Femur (tissue), 1 donor: ENCODE results near the gene SLC12A6.
"Not testable (repeated sequence)": the region's sequence is repeated elsewhere in the genome, so short reads cannot be mapped to it uniquely, and the experiment has no call there.

ENCODE experiments used
- DNase-seq: peaks from one replicate; pipeline ENCODE4 v3.0.0-alpha.2; 2017

The SLC12A6 gene

DNA sequence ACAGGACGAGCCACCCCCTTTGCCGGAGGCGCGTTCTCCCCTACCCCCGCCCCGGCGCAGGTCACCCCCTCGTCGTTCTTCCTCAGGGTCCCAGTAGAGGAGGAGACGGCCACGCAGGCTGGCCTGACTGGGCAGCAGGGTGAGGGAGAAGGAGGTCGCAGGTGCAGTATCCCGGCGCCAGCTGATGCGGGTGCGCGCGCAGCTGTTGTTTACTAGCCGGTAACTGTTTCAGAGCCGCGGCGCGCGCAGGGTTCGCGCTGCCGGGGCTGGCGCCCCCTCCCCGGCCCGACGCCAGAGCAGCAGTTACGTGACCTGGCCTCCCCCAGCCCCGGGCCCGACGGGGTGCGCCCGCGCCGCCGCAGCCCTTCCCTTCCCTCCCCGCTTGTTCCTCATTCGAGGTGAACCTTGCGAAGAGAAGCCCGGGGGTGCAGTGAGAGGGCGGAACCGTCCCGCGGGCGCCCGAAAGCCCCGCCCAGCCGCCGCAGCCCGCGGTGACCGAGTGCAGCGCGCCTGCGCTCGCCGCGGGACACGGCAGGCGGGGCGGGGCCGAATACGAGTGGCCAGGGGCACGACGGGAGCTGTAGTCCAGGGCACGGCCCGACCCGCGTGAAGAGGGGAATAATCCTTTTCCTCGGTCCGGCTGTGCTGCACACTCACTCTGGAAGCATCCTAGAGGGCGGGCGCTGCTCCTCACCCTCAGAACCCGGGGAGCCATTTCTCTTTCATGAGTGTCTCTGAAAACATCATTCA is at the start of gene SLC12A6:
Gene SLC12A6, minus strand, starts transcription at position 225 of the 750 bp plus-strand sequence. CDS start 1,101 bp downstream, outside the sequence.
- peak; percentile 93 for DNase-seq

DNA sequence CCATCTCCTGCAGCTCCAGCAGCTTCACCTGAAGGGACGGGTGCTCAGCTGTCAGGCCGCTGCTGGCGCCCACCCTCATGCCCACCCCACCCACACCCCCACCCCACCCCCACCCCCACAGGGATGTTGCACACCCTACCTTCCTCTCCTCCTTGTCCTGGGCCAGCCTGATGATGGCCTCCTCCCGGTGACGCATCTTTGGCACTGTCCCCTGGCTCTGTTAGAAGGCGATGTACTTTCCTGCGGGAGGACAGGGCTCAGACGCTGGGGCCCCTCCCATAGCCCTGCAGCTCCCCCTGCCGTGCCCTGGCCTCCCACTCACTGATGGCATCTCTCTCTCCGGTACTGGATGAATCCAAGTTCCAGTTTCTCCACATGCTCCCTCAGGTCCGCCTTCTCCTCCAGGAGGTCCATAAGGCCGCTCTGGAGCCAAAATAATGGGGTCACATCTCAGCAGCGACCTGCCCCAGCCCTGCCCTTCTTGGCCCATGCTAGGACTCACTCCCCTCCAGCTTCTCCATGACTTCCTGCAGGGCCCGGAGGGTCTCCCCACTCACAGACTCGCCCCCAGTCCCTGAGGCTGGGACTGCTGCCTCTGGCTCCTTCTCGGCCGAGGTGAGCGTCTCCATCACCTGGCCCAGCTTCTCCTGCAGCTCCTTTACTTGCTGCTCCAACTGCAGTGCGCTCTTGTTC is 44.4 kb upstream of the SLC12A6 start:
- not testable (repeated sequence) for DNase-seq

DNA sequence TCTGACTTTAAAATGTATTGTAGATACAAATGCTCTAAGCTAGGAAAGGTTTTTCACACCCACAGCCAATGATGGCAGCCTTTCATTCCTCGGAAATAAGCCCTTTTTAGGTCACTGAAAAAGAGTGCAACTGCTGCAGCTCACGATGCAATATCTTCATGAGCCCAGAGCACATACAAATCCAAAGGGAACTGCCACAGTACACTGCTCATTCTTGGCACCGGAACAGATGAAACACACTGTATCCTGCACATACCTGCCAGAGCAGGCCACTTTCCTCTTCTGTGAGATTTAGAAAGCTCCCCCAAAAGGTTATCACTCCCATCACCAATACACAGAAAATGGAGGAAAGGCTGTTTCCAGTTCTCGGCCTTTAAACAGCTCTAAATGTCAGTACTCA is 42.9 kb upstream of the SLC12A6 start:
- not testable (repeated sequence) for DNase-seq

DNA sequence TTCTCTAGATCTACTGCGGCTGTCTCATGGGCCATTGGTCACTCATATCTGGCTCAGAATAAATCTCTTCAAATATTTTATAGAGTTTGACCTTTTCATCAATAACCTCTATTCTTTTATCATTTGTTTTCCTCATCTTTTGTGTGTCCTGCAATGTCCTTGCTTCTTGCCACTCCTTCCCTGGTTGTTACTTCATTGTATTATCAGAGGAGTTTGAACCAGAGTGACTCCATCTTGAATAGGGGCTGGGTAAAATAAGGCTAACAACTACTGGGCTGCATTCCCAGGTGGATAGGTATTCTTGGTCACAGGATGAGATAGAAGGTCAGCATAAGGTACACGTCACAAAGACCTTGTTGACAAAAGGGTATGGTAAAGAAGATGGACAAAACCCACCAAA is 39.3 kb upstream of the SLC12A6 start:
- DNase-seq: no peak

DNA sequence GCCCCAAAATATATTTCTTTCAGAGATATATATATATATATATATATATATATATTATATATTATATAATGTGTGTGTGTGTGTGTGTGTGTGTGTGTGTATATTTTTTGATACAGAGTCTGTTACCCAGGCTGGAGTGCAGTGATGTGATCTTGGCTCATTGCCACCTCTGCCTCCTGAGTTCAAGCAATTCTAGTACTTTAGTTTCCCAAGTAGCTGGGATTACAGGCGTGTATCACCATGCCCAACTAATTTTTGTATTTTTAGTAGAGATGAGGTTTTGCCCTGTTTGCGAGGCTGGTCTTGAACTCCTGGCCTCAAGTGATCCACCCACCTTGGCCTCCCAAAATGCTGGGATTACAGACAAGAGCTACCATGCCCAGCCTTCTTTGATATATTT is 38.0 kb upstream of the SLC12A6 start:
- not testable (repeated sequence) for DNase-seq

DNA sequence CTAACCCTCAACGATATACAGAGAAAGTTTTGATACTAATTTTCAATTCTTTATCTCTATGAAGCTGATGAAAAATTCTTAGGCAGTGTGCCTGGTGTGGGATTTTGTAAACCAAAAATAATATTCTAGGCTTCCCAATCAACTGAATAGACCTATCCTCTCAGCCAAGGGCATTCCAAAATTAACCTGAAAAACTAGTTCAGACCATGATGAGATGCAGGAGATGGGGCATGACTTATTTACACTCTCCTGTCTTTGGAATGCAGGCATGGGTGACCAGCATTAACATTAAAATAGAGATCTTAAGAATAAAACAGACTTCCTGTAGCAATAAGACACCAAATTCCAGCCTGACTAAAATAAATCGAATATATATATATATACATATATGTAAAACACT is 37.2 kb upstream of the SLC12A6 start:
- DNase-seq: no peak

DNA sequence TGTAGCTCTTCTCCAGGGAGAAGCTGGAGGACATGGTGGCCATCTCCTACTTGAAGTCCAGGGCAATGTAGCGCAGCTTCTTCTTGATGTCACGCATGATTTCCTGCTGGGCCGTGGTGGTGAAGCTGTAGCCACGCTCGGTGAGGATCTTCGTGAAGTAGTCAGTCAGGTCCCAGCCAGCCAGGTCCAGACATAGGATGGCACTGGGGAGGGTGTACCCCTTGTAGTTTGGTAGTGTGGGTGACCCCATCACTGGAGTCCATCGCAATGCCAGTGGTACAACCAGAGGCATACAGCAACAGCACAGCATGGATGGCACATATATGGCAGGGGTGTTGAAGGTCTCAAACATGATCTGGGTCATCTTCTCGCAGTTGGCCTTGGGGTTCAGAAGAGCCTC is 36.4 kb upstream of the SLC12A6 start:
- DNase-seq: no peak

DNA sequence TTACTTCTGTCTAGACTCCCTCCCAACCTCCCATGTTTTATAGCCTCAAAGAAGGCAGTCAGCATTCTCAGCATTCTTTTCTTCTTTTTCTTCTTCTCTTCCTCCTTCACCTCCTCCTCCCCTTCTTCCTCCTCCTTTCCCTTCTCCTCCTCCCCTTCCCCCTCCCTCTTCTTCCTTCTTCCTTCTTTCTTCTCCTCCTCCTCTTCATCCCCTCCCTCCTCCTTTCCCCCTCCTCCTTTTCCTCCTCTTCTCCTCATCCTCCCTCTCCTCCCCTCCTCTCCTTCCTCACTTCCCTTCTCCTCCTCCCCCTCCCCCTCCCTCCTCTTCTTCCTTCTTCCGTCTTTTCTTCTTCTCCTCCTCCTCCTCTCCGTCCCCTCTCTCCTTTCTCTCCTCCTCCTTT is 33.1 kb upstream of the SLC12A6 start:
- DNase-seq: no peak

DNA sequence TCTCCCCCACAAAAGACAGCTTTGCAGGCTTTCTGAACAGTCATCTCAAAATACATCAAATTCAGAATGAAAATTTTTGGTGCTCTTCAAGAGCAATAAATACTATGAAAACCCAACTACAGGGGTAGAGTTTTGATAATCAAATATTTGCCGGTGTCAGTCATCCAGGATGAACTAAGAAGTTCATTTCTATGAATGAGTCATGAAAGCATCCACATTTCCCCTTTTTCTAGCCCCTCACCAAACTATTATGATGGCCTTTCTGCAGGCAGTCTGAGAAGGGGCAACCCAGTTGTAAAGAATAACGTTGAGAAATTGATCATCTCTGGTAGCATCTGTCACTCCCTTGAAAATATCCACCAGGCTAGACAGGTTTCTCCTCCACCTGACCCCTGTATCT is 32.5 kb upstream of the SLC12A6 start:
- no peak for DNase-seq

DNA sequence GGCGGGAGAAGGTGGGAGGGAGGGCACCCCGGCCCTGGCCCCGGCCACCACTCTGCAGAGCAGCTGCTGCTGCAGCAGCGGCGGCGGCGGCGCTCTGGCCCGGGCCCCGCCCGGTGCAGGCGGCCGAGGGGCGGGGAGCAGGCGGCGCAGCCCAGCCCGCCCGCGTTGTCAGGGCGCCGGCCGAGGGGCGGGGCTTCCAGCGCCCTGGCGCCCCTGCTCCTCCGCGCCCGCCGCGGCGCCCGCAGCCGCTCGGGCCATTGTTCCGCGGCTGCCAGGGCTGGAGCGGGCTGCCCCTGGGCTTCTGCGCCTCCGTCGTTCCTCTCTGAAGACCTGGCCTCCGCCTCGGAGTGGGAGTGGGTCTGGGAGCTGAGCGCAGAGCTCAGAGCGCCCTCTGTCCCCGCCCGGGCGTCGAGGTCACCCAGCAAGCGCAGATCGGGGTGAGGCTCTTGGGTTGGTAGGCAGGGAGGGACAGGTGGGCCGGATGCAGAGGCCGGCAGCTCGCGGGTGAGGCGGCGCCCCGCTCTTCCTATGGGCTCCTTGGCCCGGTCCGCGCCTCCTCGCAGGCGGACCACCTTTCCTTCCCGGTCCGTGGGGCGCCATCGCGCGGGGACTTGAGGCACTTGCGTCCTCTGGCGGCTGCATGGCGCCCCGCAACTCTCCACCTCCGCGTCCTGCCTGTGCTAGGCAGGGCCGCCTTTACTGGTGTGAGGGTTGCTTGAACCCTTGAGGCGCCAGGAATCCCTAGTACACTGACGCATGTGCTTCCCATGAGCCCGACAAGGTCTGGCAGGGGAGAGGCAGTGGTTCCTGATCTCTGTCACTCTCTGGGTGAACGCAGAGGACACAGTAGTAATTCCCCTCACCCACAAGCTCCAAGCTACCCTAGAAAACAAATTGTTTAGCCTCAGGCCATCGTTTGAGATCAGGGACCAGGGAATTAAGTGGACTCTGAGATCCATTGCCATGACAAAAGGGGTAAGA is 29.8 kb upstream of the SLC12A6 start, which contains the start of gene LPCAT4:
Gene LPCAT4, minus strand, starts transcription at position 96 of the 981 bp plus-strand sequence. CDS start 96 bp downstream, outside the sequence.
- DNase-seq: peak; percentile 90

DNA sequence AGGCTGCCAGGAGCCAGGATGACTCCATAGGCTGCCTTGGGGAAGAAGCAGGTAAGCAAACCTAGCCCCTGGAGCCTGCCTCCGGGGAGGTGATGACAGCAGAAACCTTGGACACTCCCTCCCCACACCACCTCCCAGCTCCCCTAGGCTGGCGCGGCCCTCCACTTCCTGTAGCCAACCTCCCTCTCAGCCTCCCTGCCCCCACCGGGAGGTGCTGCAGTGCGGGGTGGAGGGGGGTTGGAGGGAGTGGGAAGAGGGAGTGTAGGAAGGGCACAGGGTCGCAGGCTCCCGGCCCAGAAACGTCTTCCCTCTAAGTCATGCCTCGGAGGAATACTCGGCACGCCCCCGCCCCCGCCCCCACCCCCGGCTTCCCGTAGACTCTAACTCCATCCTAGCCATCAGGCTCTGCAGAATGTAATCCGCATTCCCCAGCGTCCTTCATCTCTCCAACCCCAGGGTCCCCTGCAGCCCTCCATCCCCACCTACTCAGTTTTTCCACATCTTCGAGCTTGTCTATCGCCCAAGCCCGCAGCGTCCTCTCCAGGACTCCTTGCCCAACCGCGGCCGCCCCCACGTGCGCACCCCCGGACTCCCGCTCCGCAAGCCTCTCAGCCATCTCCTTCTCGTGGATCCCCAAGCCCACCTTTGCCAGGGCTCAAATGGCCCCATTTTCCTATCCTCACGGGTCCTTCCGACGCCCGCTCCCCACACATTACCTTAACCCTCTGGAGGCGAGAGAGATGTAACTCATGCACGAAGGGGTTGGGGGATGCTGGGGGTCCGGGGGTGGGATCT is 28.9 kb upstream of the SLC12A6 start:
- peak; percentile 60 for DNase-seq

DNA sequence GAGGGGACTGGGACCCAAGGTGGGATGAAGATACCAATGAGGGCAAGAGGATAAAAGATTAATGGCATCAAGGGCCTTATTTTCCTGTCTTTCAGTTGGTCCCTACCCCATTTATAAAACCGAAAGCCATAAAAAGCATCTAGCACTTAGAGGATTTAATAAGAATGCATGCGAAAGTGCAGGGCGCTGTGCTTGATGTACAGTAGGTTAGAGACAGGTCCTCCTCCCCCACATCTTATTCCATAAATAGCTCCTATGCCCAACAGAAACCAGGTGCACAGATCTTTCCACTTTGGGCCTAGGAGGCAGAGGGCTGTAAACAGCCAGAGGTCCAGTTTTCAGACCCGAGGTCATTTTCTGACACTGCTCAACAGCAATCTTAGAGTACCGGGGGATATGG is 28.3 kb upstream of the SLC12A6 start:
- no peak for DNase-seq

DNA sequence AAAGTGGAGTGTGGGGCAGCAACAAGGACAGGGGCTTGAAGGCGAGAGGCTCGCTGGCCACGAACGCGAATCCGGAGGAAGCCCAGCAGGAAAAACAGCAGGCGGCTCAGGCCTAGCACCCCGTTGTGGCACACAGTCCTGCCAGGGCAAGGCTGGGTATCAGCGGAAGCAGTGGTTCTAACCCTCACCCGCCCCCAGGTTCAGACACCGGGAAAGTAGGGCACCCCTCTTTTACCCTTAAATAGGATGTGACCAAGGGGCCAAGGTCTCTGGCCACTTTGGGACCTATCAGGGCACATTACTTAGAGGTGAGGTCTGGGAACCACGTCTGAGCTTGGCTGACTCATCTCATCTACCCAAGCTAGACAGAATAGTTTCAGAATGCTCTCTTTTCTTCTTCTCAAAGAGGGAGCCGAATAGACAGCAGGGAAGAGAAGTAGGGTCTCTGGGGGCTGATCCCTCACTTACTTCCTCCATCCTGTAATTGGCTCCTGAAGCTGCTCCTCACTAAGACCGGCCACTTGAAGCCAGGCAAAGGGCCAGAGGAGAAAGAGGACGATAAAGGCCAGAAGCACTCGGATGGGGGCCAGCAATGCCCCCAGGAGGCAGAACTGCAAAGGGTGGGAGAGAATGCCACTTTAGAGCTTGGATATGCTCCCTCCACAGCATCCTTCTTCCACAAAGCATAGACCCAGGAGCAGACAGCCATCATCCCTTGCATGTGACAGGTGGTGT is 27.7 kb upstream of the SLC12A6 start:
- no peak for DNase-seq

DNA sequence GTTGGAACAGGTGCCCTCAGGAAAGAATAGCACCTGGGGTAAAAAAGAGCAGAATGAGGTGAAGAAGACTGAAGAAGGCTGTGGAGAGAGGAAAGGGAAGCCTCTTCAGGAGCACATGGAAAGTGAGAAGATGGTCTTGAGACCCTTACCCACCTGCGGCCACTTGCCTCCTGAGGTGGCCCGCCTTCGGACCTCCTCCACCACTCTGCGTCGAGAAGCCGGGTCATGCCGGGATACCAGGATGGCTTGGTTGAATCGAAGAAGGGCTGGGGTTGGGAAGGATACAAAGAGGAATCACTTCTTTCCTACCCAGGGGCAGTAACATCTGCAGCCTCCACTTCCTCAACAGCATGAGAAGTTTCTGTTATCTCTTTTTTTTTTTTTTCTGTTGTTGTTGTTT is 26.5 kb upstream of the SLC12A6 start:
- DNase-seq: no peak

DNA sequence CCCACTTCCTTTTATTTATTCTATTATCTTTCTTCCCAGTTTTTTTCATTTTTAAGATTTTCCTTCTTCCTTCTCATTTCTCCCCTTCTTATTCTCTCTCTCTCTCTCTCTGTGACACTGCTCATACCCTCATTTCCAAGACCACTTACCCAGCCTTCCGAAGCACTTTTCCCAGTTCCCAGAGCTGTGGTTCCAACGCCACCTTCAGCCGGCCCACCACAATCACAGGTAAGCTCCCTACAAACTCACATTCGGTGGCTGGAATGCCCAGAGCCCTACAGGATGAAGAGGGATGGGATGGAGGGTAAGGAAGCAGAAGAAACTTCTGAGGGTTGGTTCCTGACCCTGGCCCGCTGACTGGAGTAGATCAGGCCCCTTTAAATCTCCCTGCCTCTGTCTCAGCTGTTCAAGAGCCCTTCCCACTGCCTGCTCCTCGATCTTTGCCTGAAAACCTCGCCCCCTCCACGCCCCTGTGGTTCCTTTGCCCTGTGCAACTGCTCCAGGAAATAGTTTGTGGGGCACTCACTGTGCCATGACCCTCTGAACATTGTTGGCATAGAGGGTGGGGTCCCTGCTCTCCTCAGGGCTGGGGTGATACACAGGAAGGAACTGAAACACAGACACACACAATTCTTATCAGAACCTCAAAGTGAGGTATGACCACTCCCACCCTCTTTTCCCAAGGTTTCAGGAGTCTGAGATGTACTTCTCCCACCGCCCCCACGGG is 24.6 kb upstream of the SLC12A6 start:
- no peak for DNase-seq

DNA sequence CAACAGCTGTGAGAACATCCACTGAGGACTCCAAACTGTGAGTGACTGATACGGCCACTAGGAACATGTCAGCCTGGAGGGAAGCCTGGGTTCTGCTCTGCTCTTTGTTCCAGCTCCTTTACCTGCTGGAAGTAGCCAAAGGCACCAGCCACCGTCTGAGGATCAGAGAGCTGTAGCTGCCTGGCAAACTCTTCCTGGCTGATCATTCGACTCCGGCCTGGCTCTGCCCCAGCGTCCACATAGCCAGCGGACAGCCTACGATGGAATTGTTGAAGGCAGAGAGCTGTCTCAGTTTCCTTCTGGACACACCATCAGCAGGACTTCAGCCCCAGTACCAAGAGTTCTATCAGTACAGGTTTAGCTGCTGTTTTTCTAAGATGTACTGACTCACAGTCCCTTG is 23.7 kb upstream of the SLC12A6 start:
- DNase-seq: no peak

DNA sequence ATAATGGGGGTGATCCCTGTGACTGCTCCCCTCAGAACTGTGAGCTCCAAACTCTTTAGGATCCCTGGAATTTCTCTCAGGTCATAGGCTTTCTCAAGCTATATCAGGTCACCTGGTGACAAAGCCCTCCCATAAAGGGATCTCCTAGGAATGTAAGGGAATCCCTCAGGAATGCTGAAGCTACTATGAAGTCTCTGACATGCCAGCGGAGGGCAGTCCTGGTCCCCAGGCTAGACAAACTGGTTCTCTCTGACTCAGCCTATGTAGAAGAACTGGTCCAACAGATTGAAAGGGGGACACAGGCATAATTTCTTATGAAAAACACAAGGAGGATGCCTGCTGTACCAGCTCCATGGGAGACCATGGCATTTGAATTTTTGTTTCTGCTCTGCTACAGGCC is 22.7 kb upstream of the SLC12A6 start:
- DNase-seq: no peak

DNA sequence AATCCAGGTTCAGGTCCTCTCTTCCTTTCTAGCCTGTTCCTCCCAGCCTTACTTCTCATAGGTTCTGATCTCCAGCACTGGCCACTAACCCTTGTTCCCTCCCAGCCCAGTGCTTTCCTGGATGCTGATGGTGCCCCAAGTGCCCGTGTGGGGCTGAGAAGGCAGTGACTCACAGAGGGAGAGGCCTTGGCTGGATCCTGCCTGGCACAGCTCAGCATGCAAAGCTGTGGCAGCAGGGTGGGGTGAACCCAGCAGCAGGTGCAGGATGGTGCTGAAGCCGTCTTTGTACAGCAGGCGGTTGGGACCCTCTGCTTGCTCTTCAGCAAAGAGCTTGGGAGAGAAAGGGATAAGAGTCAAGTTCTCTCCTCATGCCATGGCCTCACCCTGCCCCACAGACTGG is 21.8 kb upstream of the SLC12A6 start:
- no peak for DNase-seq

DNA sequence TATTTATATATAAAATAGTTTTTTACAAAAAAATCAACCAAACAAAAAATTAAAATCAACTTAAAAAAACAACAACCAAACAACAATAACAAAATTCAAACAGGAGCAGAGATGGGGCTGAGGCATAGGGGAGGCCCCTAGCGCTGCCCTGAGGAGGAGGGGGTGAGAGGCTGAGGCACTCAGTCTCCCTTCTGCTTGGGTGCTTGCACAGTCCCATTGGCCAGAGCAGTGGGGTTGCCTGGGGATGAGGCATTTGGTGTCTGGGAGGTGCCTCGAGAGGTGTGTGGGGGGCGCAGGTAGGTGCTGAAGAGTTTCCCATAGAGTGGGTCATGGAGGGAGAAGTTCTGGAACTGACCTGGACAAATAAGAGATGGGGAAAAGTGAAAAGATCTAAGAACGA is 21.4 kb upstream of the SLC12A6 start:
- no peak for DNase-seq

DNA sequence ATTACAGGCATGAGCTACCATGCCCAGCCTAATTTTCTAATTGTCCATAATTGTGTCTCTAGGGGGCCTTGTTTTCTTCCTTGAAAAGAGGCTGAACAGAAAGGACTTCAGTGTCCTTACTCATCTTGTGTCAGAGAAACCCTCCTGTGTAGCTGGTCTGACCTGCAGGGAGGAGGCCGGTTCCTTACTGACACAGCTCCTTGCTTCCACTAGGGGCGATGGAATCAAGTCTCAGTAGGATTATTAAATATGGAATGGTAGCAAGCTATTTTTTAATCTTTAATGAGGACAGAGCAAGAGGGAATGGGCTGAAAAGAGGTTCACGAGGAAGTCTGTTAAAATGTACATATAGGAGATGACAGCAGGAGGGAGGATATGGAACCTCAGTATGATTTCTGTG is 20.8 kb upstream of the SLC12A6 start:
- DNase-seq: no peak

DNA sequence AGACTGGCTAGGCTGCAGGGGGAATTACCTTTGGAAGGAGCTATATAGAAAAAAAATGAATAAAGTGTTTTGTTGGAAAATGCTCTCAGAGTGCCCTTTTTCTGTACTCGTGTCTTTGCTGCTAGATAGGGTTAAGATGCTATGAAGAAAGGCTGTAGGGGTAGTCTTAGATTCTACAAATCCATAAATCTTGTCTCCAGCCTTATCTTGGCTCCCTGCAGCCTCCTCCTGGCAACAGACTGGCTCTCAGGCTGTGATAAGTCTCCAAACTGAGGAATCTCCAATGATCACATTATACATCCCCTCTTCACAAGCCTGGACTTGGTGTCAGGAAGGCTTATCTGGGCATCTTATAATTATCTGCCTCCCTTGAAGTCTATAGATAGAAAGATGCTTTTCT is 20.1 kb upstream of the SLC12A6 start:
- DNase-seq: no peak
